HepG2 (cell line): ENCODE data around the gene GNA15. TPM values are rescaled to one million over a fixed set of nuclear protein-coding genes. Genes with fewer than 3 reads are reported as not detected.

Source experiments
- ATAC-seq: fragments of 200-7000 bp; cut with Tn5 transposase; 3 replicates; pipeline ENCODE4 v1.9.1; 2020; ENCODE audit warnings: mild to moderate bottlenecking, moderate library complexity
- BruUV-seq: library from RNA; stranded (reverse); fragments of 400-500 nt; replicated peaks from 2 replicates; lab custom pipeline; 2021; lab: Mats Ljungman, UMichigan
- CTCF ChIA-PET: fragments of 300-600 bp; formaldehyde crosslinking; extraction: SDS; loops from one replicate; lab custom pipeline; 2021; ENCODE audit warnings: low total read pairs, inconsistent platforms, low intra/inter-chr PET ratio; lab: Yijun Ruan, JAX
- POLR2A ChIA-PET: fragments of 350-600 bp; sonication (Branson Sonifier 250); formaldehyde crosslinking; loops from one replicate; lab custom pipeline; 2020; ENCODE audit warnings: antibody characterized with exemption, inconsistent platforms; lab: Yijun Ruan, JAX
- DNase-seq: peaks from one replicate; pipeline ENCODE4 v3.0.0-alpha.2; 2015; ENCODE audit warnings: low spot score
- FAIRE-seq: peaks from 3 replicates; lab custom pipeline; 2011; peaks lifted over from hg19 to GRCh38; lab: Jason Lieb, UNC
- H2AFZ ChIP-seq: one replicate; pipeline ENCODE4 v1.6.1; 2011; ENCODE audit warnings: low read length, inconsistent platforms
- H3K27ac ChIP-seq: fragments of 300-600 bp; 3 replicates; pipeline ENCODE4 v1.8.0; 2011; ENCODE audit warnings: mixed run types, mild to moderate bottlenecking, mixed read lengths, low read length, inconsistent platforms; ENCODE audit not compliant: insufficient read depth; ENCODE audit errors: extremely low read length
- H3K27me3 ChIP-seq, 2 experiments: fragments of 200-600 bp in 1 of 2; 2 replicates in 1 of 2; 3 replicates in 1 of 2; pipeline versions ENCODE4 v1.6.0 to v1.8.0; 2011; ENCODE audit warnings: low read length in 2 of 2, mild to moderate bottlenecking in 2 of 2, moderate library complexity in 2 of 2, inconsistent platforms in 1 of 2; ENCODE audit not compliant: insufficient read depth in 2 of 2, control insufficient read depth in 1 of 2
- H3K36me3 ChIP-seq, 2 experiments: fragments of 200-600 bp in 1 of 2; replicated peaks in 1 of 2; 2 replicates in 1 of 2; 3 replicates in 1 of 2; pipeline versions ENCODE4 v1.5.1 to v1.8.0; 2011; ENCODE audit warnings: low read length in 2 of 2, inconsistent platforms in 1 of 2; ENCODE audit not compliant: insufficient read depth in 2 of 2, control insufficient read depth in 1 of 2
- H3K4me1 ChIP-seq: 2 replicates; pipeline ENCODE4 v1.5.1; 2012; ENCODE audit warnings: low read length, inconsistent platforms; ENCODE audit not compliant: insufficient read depth
- H3K4me2 ChIP-seq: 2 replicates; pipeline ENCODE4 v1.6.0; 2011; ENCODE audit warnings: low read depth, low read length, inconsistent platforms
- H3K4me3 ChIP-seq, 3 experiments: fragments of 200-600 bp in 1 of 3; sonication (generic), shearing (Covaris generic) in 1 of 3; replicated peaks in 1 of 3; 2 replicates each; pipeline ENCODE4 v1.5.1; 2011 to 2016; ENCODE audit warnings: low read length in 3 of 3, inconsistent platforms in 2 of 3, low read depth in 2 of 3, mild to moderate bottlenecking in 2 of 3, control low read depth in 1 of 3, mixed read lengths in 1 of 3; ENCODE audit not compliant: insufficient read depth in 1 of 3
- H3K79me2 ChIP-seq: one replicate; pipeline ENCODE4 v1.6.1; 2011; ENCODE audit warnings: low read length, inconsistent platforms; ENCODE audit not compliant: insufficient read depth
- H3K9ac ChIP-seq: 2 replicates; pipeline ENCODE4 v1.6.0; 2011; ENCODE audit warnings: mild to moderate bottlenecking, low read depth, low read length, inconsistent platforms; ENCODE audit not compliant: insufficient read depth
- H3K9me3 ChIP-seq: 2 replicates; pipeline ENCODE4 v1.5.1; 2012; ENCODE audit warnings: mild to moderate bottlenecking, low read length
- H4K20me1 ChIP-seq: 2 replicates; pipeline ENCODE4 v1.6.0; 2011; ENCODE audit warnings: inconsistent platforms, mild to moderate bottlenecking, low read length, moderate library complexity; ENCODE audit not compliant: insufficient read depth
- FOXK2 ChIP-seq: fragments of 450-650 bp; IDR thresholded peaks from 2 replicates; pipeline ENCODE4 v1.6.1; 2016
- FOXM1 ChIP-seq: sonication (generic); formaldehyde crosslinking; IDR thresholded peaks from 2 replicates; pipeline ENCODE4 v1.5.0; 2020; ENCODE audit warnings: missing genetic modification reagents
- NKX3-1 ChIP-seq: sonication (generic); formaldehyde crosslinking; IDR thresholded peaks from 2 replicates; pipeline ENCODE4 v1.5.0; 2020; ENCODE audit warnings: missing genetic modification reagents
- PTBP1 ChIP-seq: fragments of 200-400 bp; formaldehyde crosslinking; IDR thresholded peaks from 2 replicates; pipeline ENCODE4 v1.6.1; 2018; ENCODE audit warnings: low read length, low read depth; ENCODE audit not compliant: poor library complexity, severe bottlenecking
- ZBTB21 ChIP-seq: sonication (generic); formaldehyde crosslinking; IDR thresholded peaks from 2 replicates; pipeline ENCODE4 v1.4.0; 2020; ENCODE audit warnings: missing genetic modification reagents
- ZNF343 ChIP-seq: sonication (generic); formaldehyde crosslinking; IDR thresholded peaks from 2 replicates; pipeline ENCODE4 v1.4.0; 2020; ENCODE audit warnings: mild to moderate bottlenecking, missing genetic modification reagents
- ZNF703 ChIP-seq: sonication (generic); formaldehyde crosslinking; IDR thresholded peaks from 2 replicates; pipeline ENCODE4 v1.5.1; 2020; ENCODE audit warnings: missing genetic modification reagents, mild to moderate bottlenecking, moderate library complexity, borderline replicate concordance
- WGBS: methylation state at CpG from one replicate; pipeline ENCODE4 v1.1.6; 2017; ENCODE audit warnings: low lambda C conversion rate; 5-methylcytosine and 5-hydroxymethylcytosine counted together
- in situ Hi-C: cut with HindIII; loops from 2 replicates; pipeline ENCODE4 v1.10.0; 2017; ENCODE audit warnings: low pct_unique_long_range_greater_than_20kb; ENCODE audit not compliant: extremely low pct_ligation_motif_present
- intact Hi-C: fragments of 100-400 bp; cut with micrococcal nuclease; formaldehyde crosslinking; loops from one replicate; pipeline ENCODE4 v1.10.0; 2022; ENCODE audit not compliant: unreplicated experiment
- polyA plus RNA-seq, 8 experiments: library from polyadenylated mRNA; depleted of rRNA in 3 of 8; stranded (reverse) in 7 of 8; unstranded in 1 of 8; fragments of >200 nt; fragmentation: Illumina TruSeq in 4 of 8; extraction: Trizol in 4 of 8; gene quantifications; 2 replicates each; pipeline versions ENCODE4 v1.2.1 to v1.2.3, GENCODE V29; 2011 to 2016; ENCODE audit warnings: low read depth in 4 of 8, missing spikeins in 1 of 8, mixed read lengths in 1 of 8; ENCODE audit not compliant: insufficient read depth in 1 of 8
- total RNA-seq, 5 experiments: library from RNA; depleted of rRNA; stranded (reverse); fragments of >200 nt; fragmentation: Illumina TruSeq; extraction: Trizol; gene quantifications; 2 replicates each; pipeline ENCODE4 v1.2.3, GENCODE V29; 2016; ENCODE audit warnings: low read depth in 1 of 5
- TF ChIP-seq, protein P1 (sequence below): IDR thresholded peaks from 2 replicates; pipeline ENCODE4 v1.6.1; 2012; ENCODE audit warnings: inconsistent platforms
- TF ChIP-seq, protein P2 (sequence below): sonication (generic); formaldehyde crosslinking; IDR thresholded peaks from 2 replicates; pipeline ENCODE4 v1.5.1; 2020; ENCODE audit warnings: missing genetic modification reagents, mild to moderate bottlenecking, borderline replicate concordance
- TF ChIP-seq, protein P3 (sequence below): sonication (generic); formaldehyde crosslinking; conservative IDR thresholded peaks from 2 replicates; pipeline ENCODE4 v1.8.0; 2022; ENCODE audit warnings: mild to moderate bottlenecking, moderate library complexity, missing genetic modification reagents

GNA15 gene
- total and polyA plus RNA-seq, 2 of the 13 experiments (the other 11 are each of a cell fraction or from before 2014, with no cell fraction given): not detected

GRCh38 chr19:3160219-3160618, 24.4 kb downstream of the GNA15 start:
- Histone ChIP-seq H4K20me1 (no peaks in the 10 kb centered on the region), H3K4me2 (no peak overlapping the region), H3K79me2 (no peaks in the 10 kb centered on the region), H3K27ac (no peak overlapping the region), H3K9me3 (no peaks in the 10 kb centered on the region), H3K9ac (no peak overlapping the region), H3K36me3 (no peaks in the 10 kb centered on the region), H3K4me1 (peaks cover 10% of the 10 kb centered on the region), H2AFZ (no peak overlapping the region), H3K4me3 (no peak overlapping the region), H3K27me3 (peaks cover 0 to 7% of the 10 kb centered on the region in 2 experiments; a peak in 1 of 5 replicates)
- in situ Hi-C loops: loop anchor here (10.0 kb wide), 1 partner anchor 205 kb away; no protein-coding TSS in a partner anchor
- FAIRE-seq (no peak), ATAC-seq (no peak), DNase-seq (no peak)
- intact Hi-C loops: no loop called here
- CTCF ChIA-PET: no interaction called here
- POLR2A ChIA-PET: no interaction called here
- TF ChIP-seq FOXK2 (no peak), ZNF703 (no peak), ZNF343 (CRISPR knock-in tag) (no peak), FOXM1 (no peak), ZBTB21 (no peak), PTBP1 (no peak), NKX3-1 (no peak)
- TF ChIP-seq, protein P1, sequence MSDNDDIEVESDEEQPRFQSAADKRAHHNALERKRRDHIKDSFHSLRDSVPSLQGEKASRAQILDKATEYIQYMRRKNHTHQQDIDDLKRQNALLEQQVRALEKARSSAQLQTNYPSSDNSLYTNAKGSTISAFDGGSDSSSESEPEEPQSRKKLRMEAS: no peak
- TF ChIP-seq, protein P2, sequence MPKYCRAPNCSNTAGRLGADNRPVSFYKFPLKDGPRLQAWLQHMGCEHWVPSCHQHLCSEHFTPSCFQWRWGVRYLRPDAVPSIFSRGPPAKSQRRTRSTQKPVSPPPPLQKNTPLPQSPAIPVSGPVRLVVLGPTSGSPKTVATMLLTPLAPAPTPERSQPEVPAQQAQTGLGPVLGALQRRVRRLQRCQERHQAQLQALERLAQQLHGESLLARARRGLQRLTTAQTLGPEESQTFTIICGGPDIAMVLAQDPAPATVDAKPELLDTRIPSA (CRISPR knock-in tag): no peak
- TF ChIP-seq, protein P3, sequence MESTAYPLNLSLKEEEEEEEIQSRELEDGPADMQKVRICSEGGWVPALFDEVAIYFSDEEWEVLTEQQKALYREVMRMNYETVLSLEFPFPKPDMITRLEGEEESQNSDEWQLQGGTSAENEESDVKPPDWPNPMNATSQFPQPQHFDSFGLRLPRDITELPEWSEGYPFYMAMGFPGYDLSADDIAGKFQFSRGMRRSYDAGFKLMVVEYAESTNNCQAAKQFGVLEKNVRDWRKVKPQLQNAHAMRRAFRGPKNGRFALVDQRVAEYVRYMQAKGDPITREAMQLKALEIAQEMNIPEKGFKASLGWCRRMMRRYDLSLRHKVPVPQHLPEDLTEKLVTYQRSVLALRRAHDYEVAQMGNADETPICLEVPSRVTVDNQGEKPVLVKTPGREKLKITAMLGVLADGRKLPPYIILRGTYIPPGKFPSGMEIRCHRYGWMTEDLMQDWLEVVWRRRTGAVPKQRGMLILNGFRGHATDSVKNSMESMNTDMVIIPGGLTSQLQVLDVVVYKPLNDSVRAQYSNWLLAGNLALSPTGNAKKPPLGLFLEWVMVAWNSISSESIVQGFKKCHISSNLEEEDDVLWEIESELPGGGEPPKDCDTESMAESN (CRISPR knock-in tag): no peak
- BruUV-seq: no TSS peak
- 49% methylated on average over 3 of the region's 3 CpGs for WGBS
